MCF 10A (cell line): ENCODE data around the gene PITX1. TPM values are rescaled to one million over a fixed set of nuclear protein-coding genes. Genes with fewer than 3 reads are reported as not detected.

ENCODE experiments used
- BruUV-seq: library from RNA; stranded (reverse); fragments of 400-500 nt; replicated peaks from 2 replicates; lab custom pipeline; 2021; lab: Mats Ljungman, UMichigan
- CTCF ChIA-PET: fragments of 300-600 bp; sonication (Branson Sonifier 250); formaldehyde crosslinking; extraction: SDS; loops from one replicate; lab custom pipeline; 2021; ENCODE audit warnings: antibody characterized with exemption, inconsistent platforms; lab: Yijun Ruan, JAX
- POLR2A ChIA-PET: fragments of 300-600, 350-650 bp; sonication (Branson Sonifier 250); formaldehyde crosslinking; extraction: SDS; loops from one replicate; lab custom pipeline; 2020; ENCODE audit warnings: antibody characterized with exemption, inconsistent platforms; lab: Yijun Ruan, JAX
- DNase-seq: peaks from one replicate; pipeline ENCODE4 v3.0.0-alpha.2; 2018; ENCODE audit not compliant: unreplicated experiment
- H3K27ac Mint-ChIP-seq: one replicate; pipeline ENCODE4 v1.8.0; 2022; ENCODE audit warnings: mild to moderate bottlenecking, low read depth, mixed read lengths; ENCODE audit not compliant: unreplicated experiment
- H3K27me3 Mint-ChIP-seq: one replicate; pipeline ENCODE4 v1.8.0; 2022; ENCODE audit warnings: mixed read lengths; ENCODE audit not compliant: insufficient read depth, unreplicated experiment
- H3K36me3 Mint-ChIP-seq: one replicate; pipeline ENCODE4 v1.8.0; 2022; ENCODE audit warnings: mild to moderate bottlenecking, moderate library complexity, mixed read lengths; ENCODE audit not compliant: insufficient read depth, unreplicated experiment
- H3K4me1 Mint-ChIP-seq: one replicate; pipeline ENCODE4 v1.8.0; 2022; ENCODE audit warnings: mixed read lengths; ENCODE audit not compliant: insufficient read depth, unreplicated experiment
- H3K4me3 Mint-ChIP-seq: one replicate; pipeline ENCODE4 v1.8.0; 2022; ENCODE audit warnings: mild to moderate bottlenecking, moderate library complexity, mixed read lengths; ENCODE audit not compliant: unreplicated experiment
- H3K9me3 Mint-ChIP-seq: one replicate; pipeline ENCODE4 v1.8.0; 2022; ENCODE audit warnings: mixed read lengths; ENCODE audit not compliant: unreplicated experiment
- CTCF ChIP-seq: fragments of 200-600 bp; IDR thresholded peaks from one replicate; pipeline ENCODE4 v1.8.0; 2022; ENCODE audit warnings: antibody characterized with exemption, mild to moderate bottlenecking; ENCODE audit not compliant: unreplicated experiment
- intact Hi-C: fragments of 100-400 bp; cut with micrococcal nuclease; formaldehyde crosslinking; loops from 2 replicates; pipeline ENCODE4 v1.14.1; 2022
- total RNA-seq: library from RNA; stranded (reverse); gene quantifications from 2 replicates; pipeline ENCODE4 v1.2.3, GENCODE V29; 2022

The PITX1 gene
- total RNA-seq, 1 experiment from 2014 or later: 42.9 TPM

GRCh38 chr5:135079099-135079681, 45.2 kb upstream of the PITX1 start:
- Mint-ChIP-seq H3K4me1 (no peaks in the 10 kb centered on the region), H3K27me3 (no peaks in the 10 kb centered on the region), H3K36me3 (no peaks in the 10 kb centered on the region), H3K4me3 (no peak overlapping the region), H3K9me3 (peaks cover 22% of the 10 kb centered on the region), H3K27ac (no peak overlapping the region)
- ChIA-PET CTCF (interaction anchor here (0.7 kb wide), 1 partner anchor 347 kb away, joined by 3 read pairs; no protein-coding TSS in a partner anchor), POLR2A (no interaction called here)
- intact Hi-C loops: no loop called here
- DNase-seq: no peak
- no peak for TF ChIP-seq CTCF
- BruUV-seq: no TSS peak

- no peaks in the 10 kb centered on the region for H3K36me3 Mint-ChIP-seq
- H3K27me3 Mint-ChIP-seq: no peaks in the 10 kb centered on the region
- intact Hi-C loops: no loop called here
- no peak for DNase-seq
- TF ChIP-seq CTCF: no peak
- H3K4me3 Mint-ChIP-seq: no peak overlapping the region
- CTCF ChIA-PET: no interaction called here
- peaks cover 17% of the 10 kb centered on the region for H3K9me3 Mint-ChIP-seq
- no peak overlapping the region for H3K27ac Mint-ChIP-seq
- POLR2A ChIA-PET: interaction anchor here (0.7 kb wide), 1 partner anchor 93 kb away, joined by 3 read pairs; no protein-coding TSS in a partner anchor
- BruUV-seq: no TSS peak
- no peaks in the 10 kb centered on the region for H3K4me1 Mint-ChIP-seq
These were observed 42.8 kb upstream of the PITX1 start for GRCh38 chr5:135076801-135077200.

GRCh38 chr5:135076051-135076491, 42.0 kb upstream of the PITX1 start:
- Mint-ChIP-seq H3K4me1 (no peaks in the 10 kb centered on the region), H3K27me3 (no peaks in the 10 kb centered on the region), H3K9me3 (peaks cover 10% of the 10 kb centered on the region), H3K4me3 (no peak overlapping the region), H3K27ac (no peak overlapping the region), H3K36me3 (no peaks in the 10 kb centered on the region)
- ChIA-PET POLR2A (no interaction called here), CTCF (no interaction called here)
- intact Hi-C loops: no loop called here
- BruUV-seq: no TSS peak
- no peak for TF ChIP-seq CTCF
- DNase-seq: no peak

GRCh38 chr5:135075621-135076020, 41.6 kb upstream of the PITX1 start:
- no peak for TF ChIP-seq CTCF
- ChIA-PET CTCF (no interaction called here), POLR2A (no interaction called here)
- peaks cover 6% of the 10 kb centered on the region for H3K9me3 Mint-ChIP-seq
- no peak overlapping the region for H3K4me3 Mint-ChIP-seq
- no peaks in the 10 kb centered on the region for H3K4me1 Mint-ChIP-seq
- BruUV-seq: no TSS peak
- no peaks in the 10 kb centered on the region for H3K27me3 Mint-ChIP-seq
- no peaks in the 10 kb centered on the region for H3K36me3 Mint-ChIP-seq
- DNase-seq: no peak
- intact Hi-C loops: no loop called here
- H3K27ac Mint-ChIP-seq: no peak overlapping the region
